GM19025 (cell line): Measurements from ENCODE around the gene IL1RAPL2.
"Not testable (repeated sequence)": the region's sequence is repeated elsewhere in the genome, so short reads cannot be mapped to it uniquely, and the experiment has no call there.

Source experiments
- ATAC-seq: cut with Tn5 transposase; IDR thresholded peaks from one replicate; pipeline ENCODE4 v1.9.1; 2021; ENCODE audit warnings: mild to moderate bottlenecking, low read depth, moderate library complexity; ENCODE audit not compliant: unreplicated experiment

IL1RAPL2 gene

DNA sequence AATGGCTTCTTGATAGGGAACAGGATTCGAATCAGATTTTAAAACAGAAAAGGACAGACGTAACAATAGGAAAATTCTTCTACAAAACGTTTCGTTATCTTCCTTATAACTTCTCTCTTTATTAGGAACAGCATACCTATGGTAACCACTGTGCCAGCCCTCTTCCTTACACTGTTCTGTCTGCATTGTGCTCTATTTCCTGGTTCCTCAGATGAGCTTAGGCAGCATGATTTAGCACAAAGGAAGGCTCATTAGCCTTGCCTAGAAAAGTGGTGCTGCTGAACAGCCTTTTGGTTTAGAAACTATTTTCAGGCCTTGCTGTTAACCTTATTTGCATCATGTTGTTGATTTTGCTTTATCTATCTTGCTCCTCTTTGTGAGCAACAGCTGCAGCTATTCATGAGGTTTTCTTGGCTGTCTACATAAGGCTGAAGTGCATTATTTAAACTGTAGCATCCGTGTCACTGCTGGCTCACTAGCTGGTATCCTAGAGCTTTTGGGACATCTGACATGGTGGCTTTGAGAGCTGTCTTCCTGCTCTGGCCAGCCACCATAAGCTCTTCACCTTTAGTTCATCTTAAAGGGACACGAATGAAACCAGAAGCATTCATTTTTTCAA is 1186.4 kb downstream of the IL1RAPL2 start:
- ATAC-seq, result no peak

- ATAC-seq, result no peak
Measured at GRCh38 chrX:105753411-105753810, 1187.4 kb downstream of the IL1RAPL2 start.

GRCh38 chrX:105754286-105754964 is 1188.4 kb downstream of the IL1RAPL2 start:
- ATAC-seq, result no peak

DNA sequence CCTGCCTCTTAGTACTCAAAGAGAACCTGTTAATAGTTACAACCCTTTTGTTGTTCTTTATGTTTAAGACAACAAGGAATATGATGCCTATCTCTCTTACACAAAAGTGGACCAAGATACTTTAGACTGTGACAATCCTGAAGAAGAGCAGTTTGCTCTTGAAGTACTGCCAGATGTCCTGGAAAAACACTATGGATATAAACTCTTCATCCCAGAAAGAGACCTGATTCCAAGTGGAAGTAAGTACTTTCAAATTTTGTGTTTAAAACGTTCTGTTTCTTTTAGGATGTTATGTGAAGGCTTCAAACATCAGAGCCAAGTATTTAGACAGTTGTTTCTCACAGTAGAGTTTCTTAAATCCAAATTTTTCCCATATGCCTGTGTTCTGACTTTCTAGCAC is 1189.1 kb downstream of the IL1RAPL2 start:
- no peak for ATAC-seq

- ATAC-seq, result no peak
Measured at GRCh38 chrX:105758754-105759153, 1192.8 kb downstream of the IL1RAPL2 start.

DNA sequence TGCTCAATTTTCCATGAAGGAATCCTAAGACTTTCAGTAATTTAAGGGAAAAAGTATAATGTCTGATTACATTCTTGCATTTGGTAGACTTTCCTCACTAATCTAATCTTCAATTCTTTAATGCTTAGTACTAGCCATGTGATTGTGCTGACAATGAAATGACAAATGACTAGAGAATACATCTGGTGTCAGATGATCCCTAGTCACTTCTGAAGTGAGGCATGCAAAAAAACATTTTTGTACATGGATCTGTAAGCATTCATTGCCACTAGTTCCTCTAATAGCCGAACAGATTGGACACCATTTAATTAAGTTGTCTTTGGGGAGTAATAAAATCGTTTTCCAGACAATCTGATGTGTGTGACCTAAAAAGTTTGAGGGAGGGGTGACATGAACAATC is 1193.6 kb downstream of the IL1RAPL2 start:
- ATAC-seq, result no peak

- no peak for ATAC-seq
Measured at GRCh38 chrX:105765691-105766090, 1199.7 kb downstream of the IL1RAPL2 start.

GRCh38 chrX:105773801-105774200 is 1207.8 kb downstream of the IL1RAPL2 start:
- no peak for ATAC-seq

GRCh38 chrX:105775679-105776078 is 1209.7 kb downstream of the IL1RAPL2 start:
- ATAC-seq, result no peak

DNA sequence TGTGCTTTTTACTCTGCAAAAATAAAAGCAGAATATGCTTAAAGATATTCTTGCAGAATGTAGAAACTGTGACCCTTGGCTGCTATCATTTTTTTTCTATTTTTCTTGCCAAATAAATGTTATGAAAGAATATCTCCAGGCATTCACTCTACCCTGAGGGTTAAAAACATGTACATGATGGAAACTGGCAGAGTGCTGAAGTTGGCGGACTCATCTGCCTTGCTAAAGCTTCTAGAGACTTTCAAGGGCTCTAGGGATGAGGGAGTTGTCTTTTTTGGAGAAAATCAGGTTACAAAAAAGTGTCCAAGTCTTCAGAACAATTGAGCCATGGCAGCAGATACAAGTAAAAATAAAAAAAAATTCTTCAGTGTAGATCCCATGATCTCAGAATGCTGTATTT is 1215.8 kb downstream of the IL1RAPL2 start:
- ATAC-seq, result no peak

DNA sequence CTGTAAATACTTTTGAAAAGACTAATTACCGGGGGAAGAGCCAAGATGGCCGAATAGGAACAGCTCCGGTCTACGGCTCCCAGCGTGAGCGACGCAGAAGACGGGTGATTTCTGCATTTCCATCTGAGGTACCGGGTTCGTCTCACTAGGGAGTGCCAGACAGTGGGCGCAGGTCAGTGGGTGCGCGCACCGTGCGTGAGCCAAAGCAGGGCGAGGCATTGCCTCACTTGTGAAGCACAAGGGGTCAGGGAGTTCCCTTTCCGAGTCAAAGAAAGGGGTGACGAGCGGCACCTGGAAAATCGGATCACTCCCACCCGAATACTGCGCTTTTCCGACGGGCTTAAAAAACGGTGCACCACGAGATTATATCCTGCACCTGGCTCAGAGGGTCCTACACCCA is 1230.9 kb downstream of the IL1RAPL2 start:
- ATAC-seq, result not testable (repeated sequence)

GRCh38 chrX:105803891-105804290 is 1237.9 kb downstream of the IL1RAPL2 start:
- ATAC-seq, result no peak

- not testable (repeated sequence) for ATAC-seq
Measured at GRCh38 chrX:105805655-105806054, 1239.7 kb downstream of the IL1RAPL2 start.

DNA sequence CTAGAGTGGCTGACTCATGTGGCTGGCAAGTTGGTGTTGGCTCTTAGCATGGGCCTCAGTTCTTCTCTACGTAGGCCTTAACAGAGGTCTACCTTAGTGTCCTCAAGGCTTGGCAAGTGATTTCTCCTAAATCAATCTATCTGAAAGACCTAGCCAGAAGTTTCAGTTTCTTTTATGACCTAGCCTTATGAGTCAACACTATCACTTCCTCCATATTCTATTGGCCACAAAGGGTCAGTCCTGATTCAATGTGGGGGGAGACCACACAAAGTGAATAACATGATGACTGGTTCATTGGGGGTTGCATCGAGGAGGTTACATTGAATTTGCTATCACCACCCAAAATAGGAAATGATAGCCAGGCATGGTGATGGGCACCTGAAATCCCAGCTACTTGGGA is 1250.5 kb downstream of the IL1RAPL2 start:
- no peak for ATAC-seq
